Panc1 (cell line): ENCODE data around the gene ABCC1. TPM values are rescaled to one million over a fixed set of nuclear protein-coding genes. Genes with fewer than 3 reads are reported as not detected.
A peak's percentile ranks its signal among the peaks of the same experiment; 100 is the strongest.

Experiments
- ATAC-seq: fragments of 200-7000 bp; cut with Tn5 transposase; 2 replicates; pipeline ENCODE4 v1.9.1; 2020; ENCODE audit warnings: mild to moderate bottlenecking, moderate library complexity
- BruUV-seq: library from RNA; stranded (reverse); fragments of 400-500 nt; replicated peaks from 2 replicates; lab custom pipeline; 2021; lab: Mats Ljungman, UMichigan
- CTCF ChIA-PET: fragments of 300-600 bp; sonication (Branson Sonifier 250); formaldehyde crosslinking; loops from one replicate; lab custom pipeline; 2022; ENCODE audit warnings: antibody characterized with exemption; lab: Charles Lee
- POLR2A ChIA-PET: fragments of 300-600 bp; sonication (Branson Sonifier 250); formaldehyde crosslinking; loops from one replicate; lab custom pipeline; 2022; ENCODE audit warnings: antibody characterized with exemption; lab: Charles Lee
- DNase-seq: peaks from one replicate; pipeline ENCODE4 v3.0.0-alpha.2; 2010; ENCODE audit warnings: low read depth, low spot score
- H3K27ac ChIP-seq: 2 replicates; pipeline ENCODE4 v1.5.1; 2011; ENCODE audit warnings: mild to moderate bottlenecking, low read length, inconsistent platforms
- H3K27me3 ChIP-seq: fragments of 200-500 bp; sonication (Bioruptor generic); 2 replicates; pipeline ENCODE4 v1.6.0; 2014; ENCODE audit warnings: low read length, inconsistent platforms; ENCODE audit not compliant: control insufficient read depth, insufficient read depth
- H3K36me3 ChIP-seq: fragments of 200-500 bp; sonication (Bioruptor generic); 2 replicates; pipeline ENCODE4 v1.5.1; 2014; ENCODE audit warnings: inconsistent platforms, mild to moderate bottlenecking, low read length, moderate library complexity; ENCODE audit not compliant: control insufficient read depth, insufficient read depth
- H3K4me1 ChIP-seq: 2 replicates; pipeline ENCODE4 v1.5.1; 2011; ENCODE audit warnings: inconsistent platforms, mild to moderate bottlenecking, low read length, moderate library complexity; ENCODE audit not compliant: control insufficient read depth, insufficient read depth
- H3K4me3 ChIP-seq, 2 experiments: 2 replicates each; pipeline ENCODE4 v1.5.1; 2011 to 2012; ENCODE audit warnings: low read depth in 2 of 2, low read length in 2 of 2, mild to moderate bottlenecking in 2 of 2, inconsistent platforms in 1 of 2, moderate library complexity in 1 of 2
- H3K9me3 ChIP-seq: fragments of 200-500 bp; sonication (Bioruptor generic); 2 replicates; pipeline ENCODE4 v1.5.1; 2014; ENCODE audit warnings: low read depth, mild to moderate bottlenecking, inconsistent platforms, low read length, moderate library complexity; ENCODE audit not compliant: control insufficient read depth, insufficient read depth
- CTCF ChIP-seq: fragments of 450-650 bp; IDR thresholded peaks from 2 replicates; pipeline ENCODE4 v1.5.1; 2017; ENCODE audit warnings: mild to moderate bottlenecking
- POLR2AphosphoS5 ChIP-seq: IDR thresholded peaks from 2 replicates; pipeline ENCODE4 v1.6.1; 2012; ENCODE audit warnings: mild to moderate bottlenecking, low read depth, low read length, moderate library complexity
- REST ChIP-seq, 2 experiments: IDR thresholded peaks; 2 replicates each; pipeline ENCODE4 v1.6.1; 2011 to 2012; ENCODE audit warnings: low read depth in 2 of 2, control low read depth in 1 of 2, low read length in 1 of 2, mild to moderate bottlenecking in 1 of 2, moderate library complexity in 1 of 2; ENCODE audit not compliant: insufficient read depth in 1 of 2
- SIN3A ChIP-seq: IDR thresholded peaks from 2 replicates; pipeline ENCODE4 v1.6.1; 2012; ENCODE audit warnings: low read depth, mild to moderate bottlenecking, low read length, moderate library complexity, borderline replicate concordance; ENCODE audit not compliant: insufficient read depth
- TCF7L2 ChIP-seq: IDR thresholded peaks from 2 replicates; pipeline ENCODE4 v1.6.1; 2011; ENCODE audit warnings: mild to moderate bottlenecking, low read depth, low read length, inconsistent platforms
- in situ Hi-C: cut with HindIII; loops from 2 replicates; pipeline ENCODE4 v1.10.0; 2016; ENCODE audit warnings: low sequenced_read_pairs, low pct_unique_long_range_greater_than_20kb
- intact Hi-C: fragments of 100-400 bp; cut with micrococcal nuclease; formaldehyde crosslinking; loops from one replicate; pipeline ENCODE4 v1.10.0; 2022; ENCODE audit not compliant: unreplicated experiment
- total RNA-seq: library from RNA; stranded (reverse); gene quantifications from one replicate; pipeline ENCODE4 v1.2.1, GENCODE V29; 2021; ENCODE audit not compliant: unreplicated experiment

Gene ABCC1
- total RNA-seq, 1 experiment from 2014 or later: 296 TPM

- Histone ChIP-seq H3K36me3 (0 out of 2 replicates have a peak, but pooled peaks cover 2% of the 10 kb centered on the region), H3K4me1 (peaks cover 63% of the 10 kb centered on the region), H3K27ac (peak overlapping the region; percentile 81), H3K4me3 (peak overlapping the region in 1 of 2 experiments; percentile 29; a peak in 1 of 4 replicates), H3K27me3 (no peaks in the 10 kb centered on the region), H3K9me3 (peaks cover 12% of the 10 kb centered on the region; the same call in 1 of the 2 replicates)
- in situ Hi-C loops: no loop called here
- TF ChIP-seq TCF7L2 (no peak), CTCF (no peak), REST (IDR thresholded peaks at IDR 0.05; ENCODE audit: insufficient read depth in 1 of 2, low read depth in 2 of 2, low read length in 1 of 2) (no peak), SIN3A (no peak), POLR2AphosphoS5 (no peak)
- peak; percentile 56; the same call in 1 of the 2 replicates for ATAC-seq
- intact Hi-C loops: no loop called here
- ChIA-PET CTCF (interaction anchor here (0.6 kb wide), 1 partner anchor 94 kb away, joined by 4 read pairs; no protein-coding TSS in a partner anchor), POLR2A (interaction anchor here (0.6 to 0.9 kb wide), 2 partner anchors 25 to 93 kb away, joined by 3 to 4 read pairs; no protein-coding TSS in a partner anchor)
- BruUV-seq: no TSS peak
- DNase-seq: no peak
These were observed 17.0 kb downstream of the ABCC1 start for GRCh38 chr16:15966420-15966819.

- ATAC-seq (peak; percentile 91), DNase-seq (peak; percentile 75)
- CTCF ChIA-PET: interaction anchor here (0.5 to 0.7 kb wide), 3 partner anchors 17 to 95 kb away, joined by 4 to 7 read pairs (median 4); no protein-coding TSS in a partner anchor
- Histone ChIP-seq H3K4me3 (peak overlapping the region in 1 of 2 experiments; percentile 29; a peak in 2 of 4 replicates), H3K27me3 (no peaks in the 10 kb centered on the region), H3K9me3 (peaks cover 18% of the 10 kb centered on the region; the same call in 1 of the 2 replicates), H3K36me3 (0 out of 2 replicates have a peak, but pooled peaks cover 2% of the 10 kb centered on the region), H3K4me1 (peaks cover 57% of the 10 kb centered on the region), H3K27ac (peak overlapping the region; percentile 81)
- no TSS peak for BruUV-seq
- intact Hi-C loops (no loop called here), in situ Hi-C loops (no loop called here)
- POLR2A ChIA-PET: interaction anchor here (0.6 to 0.9 kb wide), 3 partner anchors 17 to 45 kb away, joined by 3 to 4 read pairs (median 4); no protein-coding TSS in a partner anchor
- TF ChIP-seq SIN3A: no peak
- TF ChIP-seq REST (IDR thresholded peaks at IDR 0.05; ENCODE audit: insufficient read depth in 1 of 2, low read depth in 2 of 2, low read length in 1 of 2): no peak
- TF ChIP-seq CTCF: no peak
- peak; percentile 78 for TF ChIP-seq TCF7L2
- no peak for TF ChIP-seq POLR2AphosphoS5
These were observed 17.6 kb downstream of the ABCC1 start for GRCh38 chr16:15966836-15967546.
